IMR-90 (cell line): ENCODE measurements around the gene MFN1.

Experiments
- CEBPB ChIP-seq: IDR thresholded peaks from 2 replicates; pipeline ENCODE4 v1.6.1; 2012; ENCODE audit warnings: low read depth, low read length, improper control_type of control experiment
- CTCF ChIP-seq: conservative IDR thresholded peaks from 2 replicates; pipeline ENCODE4 v1.5.1; 2012; ENCODE audit warnings: mild to moderate bottlenecking, low read depth, low read length, improper control_type of control experiment
- NFE2L2 ChIP-seq: fragments of 150-350 bp; IDR thresholded peaks from 2 replicates; pipeline ENCODE4 v1.6.1; 2016; ENCODE audit warnings: low read depth, mild to moderate bottlenecking, low read length

GRCh38 chr3:179436517-179436916 is 89.0 kb downstream of the MFN1 start:
- TF ChIP-seq CEBPB, result no peak
- TF ChIP-seq CTCF, result no peak
- no peak for TF ChIP-seq NFE2L2
